GM23338 (cell line): Measurements from ENCODE around the gene AURKAIP1. TPM values are rescaled to one million over a fixed set of nuclear protein-coding genes. Genes with fewer than 3 reads are reported as not detected.
A peak's percentile ranks its signal among the peaks of the same experiment; 100 is the strongest.

ENCODE experiments used
- ATAC-seq: fragments of 200-7000 bp; cut with Tn5 transposase; 3 replicates; pipeline ENCODE4 v1.9.1; 2020
- DNase-seq: peaks from one replicate; pipeline ENCODE4 v3.0.0-alpha.2; 2015; ENCODE audit warnings: low spot score
- H2AFZ ChIP-seq: fragments of 200-600 bp; sonication (generic); 2 replicates; pipeline ENCODE4 v1.8.0; 2016; ENCODE audit warnings: antibody characterized with exemption, mild to moderate bottlenecking, moderate library complexity
- H3F3A ChIP-seq: fragments of 200-600 bp; sonication (generic); replicated peaks from 2 replicates; pipeline ENCODE4 v1.8.0; 2017; ENCODE audit warnings: antibody characterized with exemption, mixed run types, low read depth
- H3K27ac ChIP-seq: fragments of 200-600 bp; sonication (generic); 2 replicates; pipeline ENCODE4 v1.6.1; 2016; ENCODE audit warnings: low read depth
- H3K27me3 ChIP-seq: fragments of 200-600 bp; sonication (generic); 2 replicates; pipeline ENCODE4 v1.8.0; 2016; ENCODE audit warnings: mild to moderate bottlenecking, mixed run types, moderate library complexity; ENCODE audit not compliant: insufficient read depth
- H3K36me3 ChIP-seq: fragments of 200-600 bp; sonication (generic); 2 replicates; pipeline ENCODE4 v1.8.0; 2016; ENCODE audit warnings: mild to moderate bottlenecking; ENCODE audit not compliant: insufficient read depth
- H3K4me1 ChIP-seq: fragments of 200-600 bp; sonication (generic); 2 replicates; pipeline ENCODE4 v1.8.0; 2016; ENCODE audit warnings: mild to moderate bottlenecking, moderate library complexity; ENCODE audit not compliant: insufficient read depth
- H3K4me2 ChIP-seq: fragments of 200-600 bp; sonication (generic); 2 replicates; pipeline ENCODE4 v1.7.1; 2017; ENCODE audit warnings: mixed run types
- H3K4me3 ChIP-seq: fragments of 200-600 bp; sonication (generic); 2 replicates; pipeline ENCODE4 v1.6.1; 2016; ENCODE audit warnings: mixed run types
- H3K79me2 ChIP-seq: fragments of 200-600 bp; sonication (generic); replicated peaks from 2 replicates; pipeline ENCODE4 v1.8.0; 2017; ENCODE audit warnings: mild to moderate bottlenecking; ENCODE audit not compliant: insufficient read depth
- H3K9me2 ChIP-seq: fragments of 200-600 bp; sonication (generic); 2 replicates; pipeline ENCODE4 v1.8.0; 2017; ENCODE audit not compliant: insufficient read depth
- H4K20me1 ChIP-seq: fragments of 200-600 bp; sonication (generic); replicated peaks from 2 replicates; pipeline ENCODE4 v1.8.0; 2017; ENCODE audit warnings: mild to moderate bottlenecking; ENCODE audit not compliant: insufficient read depth
- H3K27ac Mint-ChIP-seq: 2 replicates; pipeline ENCODE4 v1.8.0; 2020; ENCODE audit warnings: inconsistent platforms, mild to moderate bottlenecking, moderate library complexity, mixed read lengths
- H3K27me3 Mint-ChIP-seq: 3 replicates; pipeline ENCODE4 v1.8.0; 2022; ENCODE audit warnings: low read depth, mild to moderate bottlenecking, moderate library complexity, mixed read lengths, inconsistent platforms; ENCODE audit not compliant: insufficient read depth, poor library complexity
- H3K36me3 Mint-ChIP-seq: 3 replicates; pipeline ENCODE4 v1.8.0; 2021; ENCODE audit warnings: low read depth, mild to moderate bottlenecking, inconsistent platforms, moderate library complexity, mixed read lengths
- H3K4me1 Mint-ChIP-seq: 3 replicates; pipeline ENCODE4 v1.8.0; 2020; ENCODE audit warnings: mild to moderate bottlenecking, inconsistent platforms, mixed read lengths
- H3K4me3 Mint-ChIP-seq: 3 replicates; pipeline ENCODE4 v1.8.0; 2021; ENCODE audit warnings: moderate library complexity, mild to moderate bottlenecking, inconsistent platforms, mixed read lengths
- H3K9me3 Mint-ChIP-seq: 3 replicates; pipeline ENCODE4 v1.8.0; 2020; ENCODE audit warnings: moderate library complexity, mild to moderate bottlenecking, inconsistent platforms, mixed read lengths
- ETS1 ChIP-seq: IDR thresholded peaks from 2 replicates; pipeline ENCODE4 v1.6.1; 2016; ENCODE audit warnings: antibody characterized with exemption
- EZH2 ChIP-seq: fragments of 200-600 bp; sonication (generic); IDR thresholded peaks from one replicate; pipeline ENCODE4 v1.8.0; 2017; ENCODE audit warnings: antibody characterized with exemption, mild to moderate bottlenecking, low read depth; ENCODE audit not compliant: unreplicated experiment
- POLR2AphosphoS5 ChIP-seq: IDR thresholded peaks from 2 replicates; pipeline ENCODE4 v1.6.1; 2016; ENCODE audit warnings: antibody characterized with exemption, low read depth
- REST ChIP-seq: IDR thresholded peaks from one replicate; pipeline ENCODE4 v1.6.1; 2018; ENCODE audit warnings: antibody characterized with exemption; ENCODE audit not compliant: unreplicated experiment
- ZNF114 ChIP-seq: fragments of 250-450 bp; sonication (Bioruptor Pico); IDR thresholded peaks from 2 replicates; pipeline ENCODE4 v1.5.0; 2020; ENCODE audit warnings: mild to moderate bottlenecking, moderate library complexity
- ZNF462 ChIP-seq: fragments of 250-450 bp; sonication (Bioruptor Pico); IDR thresholded peaks from 2 replicates; pipeline ENCODE4 v1.5.0; 2020; ENCODE audit warnings: mild to moderate bottlenecking, moderate library complexity
- polyA plus RNA-seq: library from polyadenylated mRNA; unstranded; fragments of >200 nt; fragmentation: Nextera tagmentation; extraction: Ambion mirVana; gene quantifications from 2 replicates; pipeline ENCODE4 v1.2.1, GENCODE V29; 2016
- total RNA-seq: library from RNA; depleted of rRNA; stranded (reverse); fragments of >200 nt; shearing (Covaris generic); gene quantifications from 2 replicates; pipeline ENCODE4 v1.2.3, GENCODE V29; 2014

AURKAIP1 gene
- total and polyA plus RNA-seq, 2 experiments from 2014 or later = 167 to 355 TPM

GRCh38 chr1:1361233-1361981 is 13.6 kb downstream of the AURKAIP1 start:
- DNase-seq (no peak), ATAC-seq (no peak)
- Histone ChIP-seq H3K9me2 (no peaks in the 10 kb centered on the region), H4K20me1 (no peaks in the 10 kb centered on the region), H2AFZ (peak overlapping the region; percentile 43; the same call in 1 of the 2 replicates), H3K36me3 (no peaks in the 10 kb centered on the region), H3K4me2 (peak overlapping the region; percentile 8; the same call in 1 of the 2 replicates), H3K27ac (no peak overlapping the region), H3K79me2 (no peaks in the 10 kb centered on the region), H3K4me1 (peaks cover 22% of the 10 kb centered on the region), H3K27me3 (no peaks in the 10 kb centered on the region), H3F3A (peaks cover 24% of the 10 kb centered on the region; the same call in 1 of the 2 replicates), H3K4me3 (no peak overlapping the region)
- H3K4me3 Mint-ChIP-seq = no peak overlapping the region; the same call in 2 of the 3 replicates
- TF ChIP-seq EZH2 (no peak), POLR2AphosphoS5 (no peak), ZNF462 (CRISPR knock-in tag) (no peak), REST (no peak), ZNF114 (CRISPR knock-in tag) (no peak), ETS1 (no peak)
- H3K36me3 Mint-ChIP-seq = no peaks in the 10 kb centered on the region
- 0 out of 2 replicates have a peak overlapping the region, but pooled peaks have one; percentile 76 for H3K27ac Mint-ChIP-seq
- peaks cover 31% of the 10 kb centered on the region for H3K4me1 Mint-ChIP-seq
- no peaks in the 10 kb centered on the region; the same call in 2 of the 3 replicates for H3K9me3 Mint-ChIP-seq
- H3K27me3 Mint-ChIP-seq = peaks cover 16% of the 10 kb centered on the region
